Kidney (tissue), 14 donors: Measurements from ENCODE around the gene FSTL3. TPM values are rescaled to one million over a fixed set of nuclear protein-coding genes. Genes with fewer than 3 reads are reported as not detected.

ENCODE experiments used
- DNase-seq, 5 donors: peaks; one replicate each; pipeline ENCODE4 v3.0.0-alpha.2; 2013 to 2020
- FAIRE-seq: peaks from 2 replicates; lab custom pipeline; 2012; peaks lifted over from hg19 to GRCh38; lab: Jason Lieb, UNC
- H3K27ac ChIP-seq, 2 donors: one replicate each; pipeline ENCODE4 v1.7.0; 2013; ENCODE audit warnings: low read depth in 2 of 2, low read length in 2 of 2, inconsistent platforms in 1 of 2
- H3K27me3 ChIP-seq: one replicate; pipeline ENCODE4 v1.7.1; 2013; ENCODE audit warnings: low read length, inconsistent platforms; ENCODE audit not compliant: control insufficient read depth, insufficient read depth
- H3K36me3 ChIP-seq, 3 donors: one replicate each; pipeline versions ENCODE4 v1.7.0 to v1.7.1; 2013; ENCODE audit warnings: low read length in 3 of 3, control low read depth in 1 of 3, inconsistent platforms in 1 of 3; ENCODE audit not compliant: insufficient read depth in 3 of 3, control insufficient read depth in 2 of 3
- H3K4me1 ChIP-seq, 3 donors: one replicate each; pipeline versions ENCODE4 v1.7.0 to v1.7.1; 2013; ENCODE audit warnings: low read length in 3 of 3, inconsistent platforms in 1 of 3, low read depth in 1 of 3; ENCODE audit not compliant: control insufficient read depth in 2 of 3, insufficient read depth in 2 of 3
- H3K4me3 ChIP-seq, 3 donors: one replicate each; pipeline versions ENCODE4 v1.7.0 to v1.8.1; 2013; ENCODE audit warnings: low read length in 3 of 3, control low read depth in 1 of 3, inconsistent platforms in 1 of 3
- H3K9ac ChIP-seq, 3 donors: one replicate each; pipeline versions ENCODE4 v1.7.0 to v1.7.1; 2013; ENCODE audit warnings: low read length in 3 of 3, control low read depth in 1 of 3, inconsistent platforms in 1 of 3
- H3K9me3 ChIP-seq, 3 donors: one replicate each; pipeline versions ENCODE4 v1.7.0 to v1.7.1; 2013; ENCODE audit warnings: low read length in 3 of 3, control low read depth in 1 of 3, inconsistent platforms in 1 of 3; ENCODE audit not compliant: control insufficient read depth in 2 of 3, insufficient read depth in 1 of 3
- CTCF ChIP-seq: IDR thresholded peaks from 3 replicates; pipeline ENCODE4 v1.5.1; 2012; ENCODE audit warnings: mild to moderate bottlenecking, moderate library complexity, borderline replicate concordance; ENCODE audit not compliant: insufficient read depth; ENCODE audit errors: extremely low read depth
- intact Hi-C: fragments of 100-400 bp; cut with DNase I; formaldehyde crosslinking; loops from one replicate; pipeline ENCODE4 v1.11.1; 2022
- polyA plus RNA-seq: library from polyadenylated mRNA; stranded (reverse); fragments of 350-450 nt; fragmentation: Illumina TruSeq; extraction: RNeasy Lipid Tissue Mini Kit (QIAGEN cat#74804); gene quantifications from one replicate; pipeline ENCODE4 v1.2.3, GENCODE V29; 2014; ENCODE audit warnings: low read depth, low replicate concordance; ENCODE audit not compliant: insufficient read depth
- total RNA-seq: library from RNA; stranded (reverse); fragmentation: NEBNext Ultra II Directional; extraction: Animal tissue kit (Norgen Biotek cat#: 25700); gene quantifications from one replicate; pipeline ENCODE4 v1.2.1, GENCODE V29; 2021
- donor health status: control.
- donor health status: control.
- donor health status: control.
- donor health status: control.
- donor health status: control.
- donor health status: DM: yes; HTN: yes; CAD: no.
- donor health status: Normal renal cell carcinoma (clear cell type).

Gene FSTL3
- total and polyA plus RNA-seq, 2 donors from 2014 or later = 23.9 to 63.0 TPM

DNA sequence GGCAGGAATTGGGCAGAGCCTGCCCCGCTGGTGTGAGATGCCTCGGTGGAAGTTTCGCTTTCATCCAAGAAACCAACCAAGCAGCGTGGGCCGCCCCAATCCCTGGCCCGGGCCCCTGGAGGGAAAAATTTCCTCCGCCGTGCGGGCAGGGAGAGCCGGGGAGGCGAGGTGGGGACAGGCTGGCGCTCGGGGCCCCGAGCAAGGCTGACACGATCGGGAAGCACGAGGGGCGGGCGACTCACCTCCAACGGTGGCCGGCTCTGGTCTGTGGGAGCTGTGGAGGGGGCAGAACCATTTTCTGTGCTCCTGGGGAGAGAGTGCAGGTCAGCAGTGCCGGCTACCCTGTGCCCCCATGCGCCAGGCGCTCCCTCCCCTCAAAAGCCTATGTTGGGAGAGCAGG is 24.2 kb upstream of the FSTL3 start:
- FAIRE-seq = no peak
- Histone ChIP-seq H3K27me3 (no peaks in the 10 kb centered on the region), H3K36me3 (peaks cover 0 to 10% (median 0%) of the 10 kb centered on the region in 3 donors), H3K9me3 (no peaks in the 10 kb centered on the region), H3K4me3 (no peak overlapping the region), H3K9ac (no peak overlapping the region), H3K4me1 (no peaks in the 10 kb centered on the region), H3K27ac (no peak overlapping the region)
- no peak for DNase-seq
- TF ChIP-seq CTCF = no peak
- intact Hi-C loops = no loop called here

DNA sequence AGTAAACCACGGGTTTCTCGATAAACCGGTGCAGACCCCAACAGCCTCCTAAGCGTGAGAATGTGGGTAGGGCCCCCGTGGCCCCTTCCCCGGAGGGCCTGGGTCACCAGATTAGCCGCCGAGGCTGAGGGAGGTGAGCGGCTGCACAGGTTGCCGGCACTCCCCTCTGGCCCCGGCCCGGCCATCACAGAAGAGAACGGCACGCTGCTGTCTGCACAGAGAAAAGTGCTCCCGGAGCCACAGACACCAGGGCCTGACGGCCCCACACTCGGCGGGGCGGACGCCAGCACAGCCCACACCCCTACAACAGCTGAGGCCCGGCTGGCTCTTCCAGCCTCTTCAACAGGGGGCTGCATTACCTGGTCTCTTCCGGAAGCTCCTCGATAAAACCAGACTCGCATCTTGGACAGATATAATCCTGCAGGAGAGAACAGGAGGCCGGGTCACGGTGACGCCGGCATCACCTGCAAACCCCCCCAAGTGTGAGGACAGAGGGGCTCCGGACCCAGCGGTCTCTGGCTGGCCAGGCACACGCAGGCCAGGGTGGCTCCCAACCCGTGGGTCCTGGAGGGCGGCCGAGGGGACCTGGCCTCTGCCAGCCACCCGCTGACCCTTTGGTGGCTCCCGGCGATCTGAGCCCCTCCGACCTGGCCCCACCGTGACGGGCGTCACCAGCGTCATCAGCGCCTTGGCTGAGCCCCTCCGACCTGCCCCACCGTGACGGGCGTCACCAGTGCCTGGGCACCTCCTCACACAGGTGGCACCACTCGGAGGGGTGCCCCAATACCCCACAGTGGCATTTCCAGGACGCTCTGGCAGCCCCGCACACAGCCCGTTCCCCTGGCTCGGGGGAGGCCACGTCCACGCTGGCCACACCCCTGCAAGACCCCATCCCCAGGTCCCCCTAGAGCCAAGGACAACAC is 23.5 kb upstream of the FSTL3 start:
- Histone ChIP-seq H3K36me3 (peaks cover 0 to 10% (median 0%) of the 10 kb centered on the region in 3 donors), H3K27me3 (no peaks in the 10 kb centered on the region), H3K4me1 (peaks cover 0 to 3% (median 0%) of the 10 kb centered on the region in 3 donors), H3K4me3 (no peak overlapping the region), H3K27ac (no peak overlapping the region), H3K9ac (no peak overlapping the region), H3K9me3 (no peaks in the 10 kb centered on the region)
- TF ChIP-seq CTCF = no peak
- no peak for FAIRE-seq
- peak in 1 of 5 donors; percentile 71 for DNase-seq
- intact Hi-C loops = no loop called here

DNA sequence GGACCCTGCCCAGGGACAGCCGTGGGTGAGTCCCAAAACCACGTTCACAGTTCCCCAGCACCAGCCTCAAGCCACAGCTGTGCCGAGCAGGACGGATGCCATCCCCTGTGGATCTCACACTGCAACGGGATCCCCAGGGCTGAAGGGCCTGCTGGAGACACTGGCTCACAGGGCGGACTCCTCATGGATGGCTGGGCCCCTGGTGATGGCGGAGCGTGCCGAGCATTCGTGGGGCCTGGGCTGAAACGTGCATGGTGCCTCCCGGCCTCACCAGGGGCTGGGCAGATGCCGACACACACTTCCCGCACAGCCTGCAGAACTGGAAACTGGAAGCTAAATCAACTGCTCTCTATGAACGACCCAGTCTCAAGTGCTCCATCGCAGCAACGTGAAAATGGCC is 22.8 kb upstream of the FSTL3 start:
- Histone ChIP-seq H3K4me3 (no peak overlapping the region), H3K9me3 (no peaks in the 10 kb centered on the region), H3K36me3 (peaks cover 0 to 10% (median 0%) of the 10 kb centered on the region in 3 donors), H3K9ac (no peak overlapping the region), H3K4me1 (peaks cover 0 to 6% (median 0%) of the 10 kb centered on the region in 3 donors), H3K27me3 (no peaks in the 10 kb centered on the region), H3K27ac (no peak overlapping the region)
- FAIRE-seq (no peak), DNase-seq (peak in 1 of 5 donors; percentile 79)
- intact Hi-C loops = no loop called here
- no peak for TF ChIP-seq CTCF
